HL-60 (cell line): ENCODE results near the gene SNX27.

Experiments
- CTCF ChIP-seq: IDR thresholded peaks from one replicate; pipeline ENCODE4 v1.5.1; 2011; ENCODE audit warnings: low read length, control low read depth, inconsistent platforms; ENCODE audit not compliant: insufficient read depth
- GABPA ChIP-seq: IDR thresholded peaks from 2 replicates; pipeline ENCODE4 v1.6.1; 2012; ENCODE audit warnings: low read depth
- POLR2AphosphoS5 ChIP-seq: IDR thresholded peaks from 2 replicates; pipeline ENCODE4 v1.6.1; 2012; ENCODE audit warnings: low read depth
- REST ChIP-seq: IDR thresholded peaks from 2 replicates; pipeline ENCODE4 v1.6.1; 2012; ENCODE audit warnings: low read depth; ENCODE audit not compliant: insufficient replicate concordance
- SPI1 ChIP-seq: IDR thresholded peaks from 2 replicates; pipeline ENCODE4 v1.6.1; 2012; ENCODE audit warnings: low read depth, mild to moderate bottlenecking, borderline replicate concordance

GRCh38 chr1:151739590-151740355, 127.9 kb downstream of the SNX27 start:
- TF ChIP-seq POLR2AphosphoS5 (no peak), GABPA (no peak), CTCF (no peak), SPI1 (no peak), REST (no peak)
